Measurements from ENCODE around the gene CAMLG. TPM values are rescaled to one million over a fixed set of nuclear protein-coding genes. Genes with fewer than 3 reads are reported as not detected.

The CAMLG gene
- total RNA-seq, 1 donor from 2014 or later, result 20.2 TPM

DNA sequence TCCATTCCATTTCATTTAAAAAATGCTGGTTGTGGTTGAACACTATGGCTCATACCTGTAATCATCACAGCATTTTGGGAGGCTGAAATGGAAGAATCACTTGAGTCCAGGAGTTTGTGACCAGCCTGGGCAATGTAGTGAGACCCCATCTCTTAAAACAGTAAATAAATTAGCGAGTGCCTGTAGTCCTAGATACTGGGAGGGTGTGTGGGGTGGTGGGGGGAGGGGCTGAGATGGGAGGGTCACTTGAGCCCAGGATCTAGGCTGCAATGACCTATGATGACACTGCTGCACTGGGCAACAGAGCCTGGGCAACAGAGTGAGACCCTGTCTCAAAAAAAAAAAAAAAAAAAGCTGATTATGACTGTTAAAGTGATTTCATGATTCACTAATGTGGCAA, 49.3 kb downstream of the CAMLG start:
- TF ChIP-seq, protein P1, sequence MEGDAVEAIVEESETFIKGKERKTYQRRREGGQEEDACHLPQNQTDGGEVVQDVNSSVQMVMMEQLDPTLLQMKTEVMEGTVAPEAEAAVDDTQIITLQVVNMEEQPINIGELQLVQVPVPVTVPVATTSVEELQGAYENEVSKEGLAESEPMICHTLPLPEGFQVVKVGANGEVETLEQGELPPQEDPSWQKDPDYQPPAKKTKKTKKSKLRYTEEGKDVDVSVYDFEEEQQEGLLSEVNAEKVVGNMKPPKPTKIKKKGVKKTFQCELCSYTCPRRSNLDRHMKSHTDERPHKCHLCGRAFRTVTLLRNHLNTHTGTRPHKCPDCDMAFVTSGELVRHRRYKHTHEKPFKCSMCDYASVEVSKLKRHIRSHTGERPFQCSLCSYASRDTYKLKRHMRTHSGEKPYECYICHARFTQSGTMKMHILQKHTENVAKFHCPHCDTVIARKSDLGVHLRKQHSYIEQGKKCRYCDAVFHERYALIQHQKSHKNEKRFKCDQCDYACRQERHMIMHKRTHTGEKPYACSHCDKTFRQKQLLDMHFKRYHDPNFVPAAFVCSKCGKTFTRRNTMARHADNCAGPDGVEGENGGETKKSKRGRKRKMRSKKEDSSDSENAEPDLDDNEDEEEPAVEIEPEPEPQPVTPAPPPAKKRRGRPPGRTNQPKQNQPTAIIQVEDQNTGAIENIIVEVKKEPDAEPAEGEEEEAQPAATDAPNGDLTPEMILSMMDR (IDR thresholded peaks at IDR 0.05; ENCODE audit: borderline replicate concordance), result no peak
- Histone ChIP-seq H3K4me1 (no peaks in the 10 kb centered on the region), H3K4me3 (no peak overlapping the region), H3K27ac (replicated peaks) (no peak overlapping the region), H3K36me3 (peaks cover 94% of the 10 kb centered on the region), H3K9me3 (replicated peaks) (no peaks in the 10 kb centered on the region), H3K27me3 (ENCODE audit: low read depth) (no peaks in the 10 kb centered on the region)
- DNase-seq, result no peak
- intact Hi-C loops (cut with micrococcal nuclease), result loop anchor here (10.0 kb wide), 1 partner anchor 83 kb away; no protein-coding TSS in a partner anchor

DNA sequence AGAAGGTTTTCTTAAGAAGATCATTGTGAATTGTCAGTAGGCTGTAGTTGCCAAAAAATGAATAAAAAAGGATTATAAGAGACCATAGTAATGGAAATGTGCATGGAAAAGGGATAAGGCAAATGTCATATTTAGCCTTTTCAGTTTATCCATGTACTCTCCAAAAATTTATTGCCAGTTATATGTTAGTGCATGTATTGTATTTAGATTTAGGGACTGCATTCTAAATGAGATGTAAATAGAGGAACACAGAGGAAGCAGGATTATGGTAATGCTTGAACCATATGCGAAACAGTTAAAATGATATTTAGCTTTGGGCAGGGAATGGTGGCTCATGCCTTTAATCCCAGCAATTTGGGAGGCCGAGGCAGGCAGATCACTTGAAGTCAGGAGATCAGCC, 53.2 kb downstream of the CAMLG start:
- TF ChIP-seq, protein P1 (IDR thresholded peaks at IDR 0.05; ENCODE audit: borderline replicate concordance), result no peak
- intact Hi-C loops (cut with micrococcal nuclease), result no loop called here
- H3K36me3 ChIP-seq, result peaks cover 94% of the 10 kb centered on the region

DNA sequence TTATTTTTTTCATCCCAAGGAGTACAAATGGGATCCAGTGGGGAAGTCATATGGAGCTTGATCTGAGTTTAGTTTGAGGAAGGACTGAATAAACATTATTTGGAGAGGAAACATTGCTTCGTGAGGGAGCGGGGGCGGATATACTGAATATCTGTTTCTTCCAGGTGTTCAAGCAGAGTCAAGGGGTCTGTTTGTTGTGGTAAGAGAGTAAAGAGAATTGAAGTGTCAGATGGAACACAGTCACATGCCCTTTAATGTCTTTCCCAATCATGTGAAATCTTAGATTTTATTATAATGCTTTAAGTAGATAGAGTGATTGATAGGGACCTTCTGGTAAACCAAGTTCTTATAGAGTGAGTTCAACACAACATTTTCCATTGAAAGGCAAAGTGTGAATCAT, 53.9 kb downstream of the CAMLG start:
- TF ChIP-seq, protein P1 (IDR thresholded peaks at IDR 0.05; ENCODE audit: borderline replicate concordance), result no peak
- H3K27me3 ChIP-seq (ENCODE audit: low read depth), result no peaks in the 10 kb centered on the region
- H3K27ac ChIP-seq (replicated peaks), result no peak overlapping the region
- H3K4me3 ChIP-seq, result no peak overlapping the region
- no peak for DNase-seq
- intact Hi-C loops (cut with micrococcal nuclease), result no loop called here
- H3K36me3 ChIP-seq, result peaks cover 93% of the 10 kb centered on the region
- no peaks in the 10 kb centered on the region for H3K9me3 ChIP-seq (replicated peaks)
- no peaks in the 10 kb centered on the region for H3K4me1 ChIP-seq

More for the DNA sequence above, 53.2 kb downstream of the CAMLG start:
- DNase-seq, result no peak
- H3K9me3 ChIP-seq (replicated peaks), result no peaks in the 10 kb centered on the region
- no peaks in the 10 kb centered on the region for H3K4me1 ChIP-seq
- no peak overlapping the region for H3K27ac ChIP-seq (replicated peaks)
- H3K4me3 ChIP-seq, result no peak overlapping the region
- no peaks in the 10 kb centered on the region for H3K27me3 ChIP-seq (ENCODE audit: low read depth)

DNA sequence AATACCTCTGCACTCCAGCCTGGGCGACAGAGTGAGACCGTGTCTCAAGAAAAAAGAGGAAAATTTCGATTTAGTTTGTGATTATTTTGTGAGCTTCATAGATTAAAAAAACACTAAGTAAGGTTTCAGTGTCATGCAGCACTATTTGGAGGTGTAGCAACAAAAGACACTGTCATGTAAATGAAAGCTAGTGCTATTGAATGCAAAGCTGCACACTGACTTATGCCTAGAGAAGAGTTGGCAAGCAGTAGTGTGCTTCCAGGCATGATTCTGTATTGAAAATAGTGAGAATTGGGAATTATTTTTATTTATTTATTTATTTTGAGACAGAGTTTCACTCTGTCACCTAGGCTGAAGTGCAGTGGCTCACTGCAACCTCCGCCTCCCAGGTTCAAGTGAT, 54.8 kb downstream of the CAMLG start:
- DNase-seq, result no peak
- H3K27ac ChIP-seq (replicated peaks), result no peak overlapping the region
- H3K27me3 ChIP-seq (ENCODE audit: low read depth), result no peaks in the 10 kb centered on the region
- H3K36me3 ChIP-seq, result peaks cover 93% of the 10 kb centered on the region
- H3K4me1 ChIP-seq, result no peaks in the 10 kb centered on the region
- TF ChIP-seq, protein P1 (IDR thresholded peaks at IDR 0.05; ENCODE audit: borderline replicate concordance), result no peak
- intact Hi-C loops (cut with micrococcal nuclease), result no loop called here
- H3K9me3 ChIP-seq (replicated peaks), result no peaks in the 10 kb centered on the region
- H3K4me3 ChIP-seq, result no peak overlapping the region

DNA sequence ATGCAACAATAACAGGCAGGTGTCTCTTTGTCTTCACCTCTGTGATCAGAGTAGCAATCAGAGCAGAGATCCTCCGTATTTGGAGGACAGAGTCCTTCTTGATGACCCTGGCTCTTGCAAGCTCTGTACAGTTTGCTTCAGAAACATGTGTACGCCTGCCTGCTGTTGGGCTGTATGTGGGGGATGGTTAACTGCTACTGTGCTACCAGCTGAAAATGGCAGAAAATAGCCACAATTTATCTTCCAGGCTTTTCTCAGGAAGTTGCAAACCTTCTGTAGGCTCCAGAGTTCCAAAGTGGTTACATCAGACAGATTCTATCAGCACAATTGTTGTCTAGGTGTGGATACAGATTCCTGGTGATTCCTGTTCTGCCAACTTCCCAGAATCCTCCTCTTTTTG, 55.7 kb downstream of the CAMLG start:
- intact Hi-C loops (cut with micrococcal nuclease), result no loop called here
- no peaks in the 10 kb centered on the region for H3K9me3 ChIP-seq (replicated peaks)
- H3K4me3 ChIP-seq, result no peak overlapping the region
- H3K36me3 ChIP-seq, result peaks cover 98% of the 10 kb centered on the region
- H3K4me1 ChIP-seq, result no peaks in the 10 kb centered on the region
- DNase-seq, result no peak
- no peaks in the 10 kb centered on the region for H3K27me3 ChIP-seq (ENCODE audit: low read depth)
- H3K27ac ChIP-seq (replicated peaks), result no peak overlapping the region
- TF ChIP-seq, protein P1 (IDR thresholded peaks at IDR 0.05; ENCODE audit: borderline replicate concordance), result no peak

DNA sequence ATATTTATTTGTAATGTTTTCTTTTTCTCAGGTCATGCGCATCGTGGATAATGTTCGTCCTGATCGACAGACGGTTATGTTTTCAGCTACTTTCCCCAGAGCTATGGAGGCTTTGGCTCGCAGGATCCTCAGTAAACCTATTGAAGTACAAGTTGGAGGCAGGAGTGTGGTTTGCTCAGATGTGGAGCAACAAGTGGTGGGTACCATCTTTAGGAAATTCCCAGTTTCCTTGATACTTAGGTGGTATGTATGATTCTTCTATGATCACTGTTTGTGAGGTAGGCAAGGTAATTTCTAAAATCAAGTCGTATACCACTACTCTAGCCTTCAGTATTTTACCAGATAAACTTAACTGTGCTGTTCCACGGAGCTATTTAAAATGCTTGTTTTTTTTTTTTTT, 56.5 kb downstream of the CAMLG start:
- no peaks in the 10 kb centered on the region for H3K4me1 ChIP-seq
- no peaks in the 10 kb centered on the region for H3K27me3 ChIP-seq (ENCODE audit: low read depth)
- H3K4me3 ChIP-seq, result no peak overlapping the region
- H3K36me3 ChIP-seq, result peaks cover 97% of the 10 kb centered on the region
- no peak for DNase-seq
- intact Hi-C loops (cut with micrococcal nuclease), result no loop called here
- no peaks in the 10 kb centered on the region for H3K9me3 ChIP-seq (replicated peaks)
- TF ChIP-seq, protein P1 (IDR thresholded peaks at IDR 0.05; ENCODE audit: borderline replicate concordance), result no peak
- H3K27ac ChIP-seq (replicated peaks), result no peak overlapping the region

Measured in left ventricle myocardium inferior (tissue), 1 donor.